ENCODE measurements around the gene NDST1. TPM values are rescaled to one million over a fixed set of nuclear protein-coding genes. Genes with fewer than 3 reads are reported as not detected.
"Not testable (repeated sequence)": the region's sequence is repeated elsewhere in the genome, so short reads cannot be mapped to it uniquely, and the experiment has no call there.

The NDST1 gene
- total RNA-seq, 1 donor from 2014 or later: 321 TPM

DNA sequence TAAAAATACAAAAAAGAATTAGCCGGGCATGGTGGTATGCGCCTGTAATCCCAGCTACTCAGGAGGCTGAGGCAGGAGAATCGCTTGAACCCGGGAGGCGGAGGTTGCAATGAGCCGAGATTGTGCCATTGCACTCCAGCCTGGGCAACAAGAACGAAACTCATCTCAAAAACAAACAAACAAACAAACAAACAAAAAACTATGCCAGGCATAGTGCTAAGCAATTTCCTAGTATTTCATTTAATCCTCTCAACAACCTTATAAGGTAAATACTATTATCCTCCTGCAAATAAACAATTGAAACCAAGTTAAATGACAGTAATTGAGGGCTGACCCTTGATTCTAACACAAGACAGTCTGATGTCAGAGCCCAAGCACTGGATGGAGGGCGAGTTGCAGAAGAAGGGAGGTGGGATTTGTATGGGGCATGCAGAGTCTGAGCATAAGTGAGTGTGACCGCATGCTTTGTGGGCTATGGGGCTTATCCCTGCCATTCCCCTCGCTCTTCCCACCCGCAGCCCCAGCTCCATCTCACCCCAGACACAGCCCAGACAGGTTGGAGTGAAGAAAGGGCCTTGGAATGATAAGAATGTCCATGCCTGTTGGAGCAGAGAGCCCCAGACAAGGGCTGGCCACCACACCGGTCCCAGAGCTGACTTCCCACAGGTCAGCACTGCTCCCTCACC, 34.1 kb upstream of the NDST1 start:
- H3K36me3 Mint-ChIP-seq (ENCODE audit: low read depth, unreplicated experiment): no peaks in the 10 kb centered on the region
- TF ChIP-seq EZH2 (IDR thresholded peaks at IDR 0.05; ENCODE audit: insufficient read depth, low read length): no peak
- TF ChIP-seq, protein P1, sequence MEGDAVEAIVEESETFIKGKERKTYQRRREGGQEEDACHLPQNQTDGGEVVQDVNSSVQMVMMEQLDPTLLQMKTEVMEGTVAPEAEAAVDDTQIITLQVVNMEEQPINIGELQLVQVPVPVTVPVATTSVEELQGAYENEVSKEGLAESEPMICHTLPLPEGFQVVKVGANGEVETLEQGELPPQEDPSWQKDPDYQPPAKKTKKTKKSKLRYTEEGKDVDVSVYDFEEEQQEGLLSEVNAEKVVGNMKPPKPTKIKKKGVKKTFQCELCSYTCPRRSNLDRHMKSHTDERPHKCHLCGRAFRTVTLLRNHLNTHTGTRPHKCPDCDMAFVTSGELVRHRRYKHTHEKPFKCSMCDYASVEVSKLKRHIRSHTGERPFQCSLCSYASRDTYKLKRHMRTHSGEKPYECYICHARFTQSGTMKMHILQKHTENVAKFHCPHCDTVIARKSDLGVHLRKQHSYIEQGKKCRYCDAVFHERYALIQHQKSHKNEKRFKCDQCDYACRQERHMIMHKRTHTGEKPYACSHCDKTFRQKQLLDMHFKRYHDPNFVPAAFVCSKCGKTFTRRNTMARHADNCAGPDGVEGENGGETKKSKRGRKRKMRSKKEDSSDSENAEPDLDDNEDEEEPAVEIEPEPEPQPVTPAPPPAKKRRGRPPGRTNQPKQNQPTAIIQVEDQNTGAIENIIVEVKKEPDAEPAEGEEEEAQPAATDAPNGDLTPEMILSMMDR (IDR thresholded peaks at IDR 0.05; ENCODE audit: insufficient read depth, low read depth, low read length): no peak
- Histone ChIP-seq H3K27ac (ENCODE audit: low read depth, low read length) (peak overlapping the region; percentile 96), H3K79me2 (ENCODE audit: insufficient read depth, low read length) (no peaks in the 10 kb centered on the region), H2AFZ (ENCODE audit: low read depth, low read length) (no peak overlapping the region), H3K4me3 (ENCODE audit: insufficient read depth, low read depth, low read length) (no peak overlapping the region), H3K9ac (ENCODE audit: low read length) (peak overlapping the region; percentile 87), H3K36me3 (ENCODE audit: insufficient read depth, low read length) (no peaks in the 10 kb centered on the region), H3K9me3 (ENCODE audit: insufficient read depth, low read depth, low read length) (no peaks in the 10 kb centered on the region), H3K4me2 (ENCODE audit: low read length) (peak overlapping the region; percentile 78), H4K20me1 (ENCODE audit: insufficient read depth, low read length) (no peaks in the 10 kb centered on the region), H3K4me1 (ENCODE audit: insufficient read depth, low read length) (peaks cover 48% of the 10 kb centered on the region), H3K27me3 (ENCODE audit: insufficient read depth, low read length) (no peaks in the 10 kb centered on the region)
- H3K9me3 Mint-ChIP-seq (ENCODE audit: unreplicated experiment): no peaks in the 10 kb centered on the region
- H3K27ac Mint-ChIP-seq (ENCODE audit: unreplicated experiment): peak overlapping the region; percentile 100
- H3K4me3 Mint-ChIP-seq (ENCODE audit: unreplicated experiment): peak overlapping the region; percentile 66
- no peaks in the 10 kb centered on the region for H3K27me3 Mint-ChIP-seq (ENCODE audit: low read depth, unreplicated experiment)
- DNase-seq (ENCODE audit: low read depth) (peak; percentile 96), FAIRE-seq (peak; percentile 66)
- H3K4me1 Mint-ChIP-seq (ENCODE audit: low read depth, unreplicated experiment): peaks cover 52% of the 10 kb centered on the region

- not testable (repeated sequence) for H2AFZ ChIP-seq (ENCODE audit: low read depth, low read length); FAIRE-seq; H3K4me3 Mint-ChIP-seq (ENCODE audit: unreplicated experiment)
Observed at GRCh38 chr5:150476568-150476967, 31.4 kb upstream of the NDST1 start.

GRCh38 chr5:150479416-150479815, 28.5 kb upstream of the NDST1 start:
- no peak for FAIRE-seq
- no peaks in the 10 kb centered on the region for H3K27me3 Mint-ChIP-seq (ENCODE audit: low read depth, unreplicated experiment)

More at GRCh38 chr5:150476568-150476967, 31.4 kb upstream of the NDST1 start:
- peak overlapping the region; percentile 34 for H3K27ac ChIP-seq (ENCODE audit: low read depth, low read length)
- peaks cover 41% of the 10 kb centered on the region for H3K4me1 ChIP-seq (ENCODE audit: insufficient read depth, low read length)
- H3K9me3 Mint-ChIP-seq (ENCODE audit: unreplicated experiment); H3K27me3 ChIP-seq (ENCODE audit: insufficient read depth, low read length); H3K79me2 ChIP-seq (ENCODE audit: insufficient read depth, low read length); H3K4me2 ChIP-seq (ENCODE audit: low read length); H3K27me3 Mint-ChIP-seq (ENCODE audit: low read depth, unreplicated experiment); DNase-seq (ENCODE audit: low read depth); H3K4me3 ChIP-seq (ENCODE audit: insufficient read depth, low read depth, low read length); H3K36me3 Mint-ChIP-seq (ENCODE audit: low read depth, unreplicated experiment); H3K36me3 ChIP-seq (ENCODE audit: insufficient read depth, low read length); H4K20me1 ChIP-seq (ENCODE audit: insufficient read depth, low read length); H3K9me3 ChIP-seq (ENCODE audit: insufficient read depth, low read depth, low read length): not testable (repeated sequence)
- peak overlapping the region; percentile 3 for H3K9ac ChIP-seq (ENCODE audit: low read length)
- H3K4me1 Mint-ChIP-seq (ENCODE audit: low read depth, unreplicated experiment): peaks cover 52% of the 10 kb centered on the region
- peak overlapping the region; percentile 98 for H3K27ac Mint-ChIP-seq (ENCODE audit: unreplicated experiment)

More at GRCh38 chr5:150479416-150479815, 28.5 kb upstream of the NDST1 start:
- no peaks in the 10 kb centered on the region for H4K20me1 ChIP-seq (ENCODE audit: insufficient read depth, low read length)
- no peak for DNase-seq (ENCODE audit: low read depth)
- no peaks in the 10 kb centered on the region for H3K36me3 Mint-ChIP-seq (ENCODE audit: low read depth, unreplicated experiment)
- peaks cover 35% of the 10 kb centered on the region for H3K4me1 Mint-ChIP-seq (ENCODE audit: low read depth, unreplicated experiment)
- H3K4me1 ChIP-seq (ENCODE audit: insufficient read depth, low read length): peaks cover 18% of the 10 kb centered on the region
- no peak overlapping the region for H3K4me3 ChIP-seq (ENCODE audit: insufficient read depth, low read depth, low read length)
- peaks cover 3% of the 10 kb centered on the region for H3K79me2 ChIP-seq (ENCODE audit: insufficient read depth, low read length)
- H3K27ac Mint-ChIP-seq (ENCODE audit: unreplicated experiment): peak overlapping the region; percentile 5
- TF ChIP-seq, protein P1 (IDR thresholded peaks at IDR 0.05; ENCODE audit: insufficient read depth, low read depth, low read length): no peak
- TF ChIP-seq EZH2 (IDR thresholded peaks at IDR 0.05; ENCODE audit: insufficient read depth, low read length): no peak
- no peak overlapping the region for H3K4me2 ChIP-seq (ENCODE audit: low read length)
- no peaks in the 10 kb centered on the region for H3K36me3 ChIP-seq (ENCODE audit: insufficient read depth, low read length)
- no peak overlapping the region for H3K9ac ChIP-seq (ENCODE audit: low read length)
- H3K27ac ChIP-seq (ENCODE audit: low read depth, low read length): no peak overlapping the region
- H3K9me3 Mint-ChIP-seq (ENCODE audit: unreplicated experiment): no peaks in the 10 kb centered on the region
- H2AFZ ChIP-seq (ENCODE audit: low read depth, low read length): no peak overlapping the region
- no peak overlapping the region for H3K4me3 Mint-ChIP-seq (ENCODE audit: unreplicated experiment)
- no peaks in the 10 kb centered on the region for H3K9me3 ChIP-seq (ENCODE audit: insufficient read depth, low read depth, low read length)
- H3K27me3 ChIP-seq (ENCODE audit: insufficient read depth, low read length): no peaks in the 10 kb centered on the region

Measured in astrocyte (in vitro differentiated cells and primary cell).